ENCODE data around the gene CRAMP1.
A peak's percentile ranks its signal among the peaks of the same experiment; 100 is the strongest.
"Not testable (repeated sequence)": the region's sequence is repeated elsewhere in the genome, so short reads cannot be mapped to it uniquely, and the experiment has no call there.

CRAMP1 gene

GRCh38 chr16:1688807-1689560 is 76.8 kb downstream of the CRAMP1 start:
- DNase-seq: no peak

- DNase-seq: no peak
These were observed 77.7 kb downstream of the CRAMP1 start for GRCh38 chr16:1689853-1690252.

- DNase-seq: no peak
These were observed 78.7 kb downstream of the CRAMP1 start for GRCh38 chr16:1690810-1691209.

- no peak for DNase-seq
These were observed 79.1 kb downstream of the CRAMP1 start for GRCh38 chr16:1691276-1691675.

- DNase-seq: no peak
These were observed 79.8 kb downstream of the CRAMP1 start for GRCh38 chr16:1691956-1692355.

GRCh38 chr16:1696863-1697262 is 84.7 kb downstream of the CRAMP1 start:
- DNase-seq: no peak

- DNase-seq: no peak
These were observed 86.5 kb downstream of the CRAMP1 start for GRCh38 chr16:1698680-1699079.

- DNase-seq: no peak
These were observed 88.1 kb downstream of the CRAMP1 start for GRCh38 chr16:1700246-1700645.

GRCh38 chr16:1701216-1701878 is 89.2 kb downstream of the CRAMP1 start:
- DNase-seq: no peak

GRCh38 chr16:1705324-1705687 is 93.1 kb downstream of the CRAMP1 start:
- not testable (repeated sequence) for DNase-seq

GRCh38 chr16:1705688-1706385 is 93.7 kb downstream of the CRAMP1 start, which contains the start of gene MAPK8IP3:
MAPK8IP3 (plus strand) TSS chr16:1706195; CDS start chr16:1706340, 145 bp downstream.
- peak; percentile 57 to 97 (median 90) for DNase-seq

GRCh38 chr16:1706386-1707192 is 94.4 kb downstream of the CRAMP1 start:
- no peak for DNase-seq

- peak in 5 of 14 donors; percentile 25 to 68 (median 42) for DNase-seq
These were observed 95.1 kb downstream of the CRAMP1 start for GRCh38 chr16:1707193-1707790.

GRCh38 chr16:1708083-1708767 is 96.1 kb downstream of the CRAMP1 start:
- no peak for DNase-seq

GRCh38 chr16:1708768-1709180 is 96.6 kb downstream of the CRAMP1 start:
- peak in 1 of 14 donors; percentile 65 for DNase-seq

GRCh38 chr16:1709356-1709755 is 97.2 kb downstream of the CRAMP1 start:
- no peak for DNase-seq

- no peak for DNase-seq
These were observed 98.8 kb downstream of the CRAMP1 start for GRCh38 chr16:1710811-1711507.

- peak in 1 of 14 donors; percentile 69 for DNase-seq
These were observed 100.7 kb downstream of the CRAMP1 start for GRCh38 chr16:1712791-1713261.

- peak in 1 of 14 donors; percentile 65 for DNase-seq
These were observed 101.2 kb downstream of the CRAMP1 start for GRCh38 chr16:1713331-1713730.

- DNase-seq: peak in 2 of 14 donors; percentile 16 to 58
These were observed 101.8 kb downstream of the CRAMP1 start for GRCh38 chr16:1713933-1714332.

GRCh38 chr16:1715220-1715619 is 103.1 kb downstream of the CRAMP1 start:
- peak in 1 of 14 donors; percentile 45 for DNase-seq
